DND-41 (cell line): ENCODE data around the gene TTLL11.

Source experiments
- CTCF ChIP-seq: IDR thresholded peaks from 2 replicates; pipeline ENCODE4 v1.5.1; 2012; ENCODE audit warnings: borderline replicate concordance, low read length, moderate library complexity, mild to moderate bottlenecking; ENCODE audit not compliant: poor library complexity, severe bottlenecking; ENCODE audit errors: extremely low read depth
- EZH2 ChIP-seq: IDR thresholded peaks from 3 replicates; pipeline ENCODE4 v1.6.1; 2012; ENCODE audit warnings: borderline replicate concordance, low read depth, mild to moderate bottlenecking, moderate library complexity, low read length, inconsistent platforms; ENCODE audit not compliant: severe bottlenecking

GRCh38 chr9:122084026-122084675 lies 9.0 kb downstream of the TTLL11 start:
- TF ChIP-seq EZH2 (no peak), CTCF (no peak)
